ENCODE results near the gene CEMIP2. TPM values are rescaled to one million over a fixed set of nuclear protein-coding genes. Genes with fewer than 3 reads are reported as not detected.

The CEMIP2 gene
- total RNA-seq, 1 donor from 2014 or later = 139 TPM

DNA sequence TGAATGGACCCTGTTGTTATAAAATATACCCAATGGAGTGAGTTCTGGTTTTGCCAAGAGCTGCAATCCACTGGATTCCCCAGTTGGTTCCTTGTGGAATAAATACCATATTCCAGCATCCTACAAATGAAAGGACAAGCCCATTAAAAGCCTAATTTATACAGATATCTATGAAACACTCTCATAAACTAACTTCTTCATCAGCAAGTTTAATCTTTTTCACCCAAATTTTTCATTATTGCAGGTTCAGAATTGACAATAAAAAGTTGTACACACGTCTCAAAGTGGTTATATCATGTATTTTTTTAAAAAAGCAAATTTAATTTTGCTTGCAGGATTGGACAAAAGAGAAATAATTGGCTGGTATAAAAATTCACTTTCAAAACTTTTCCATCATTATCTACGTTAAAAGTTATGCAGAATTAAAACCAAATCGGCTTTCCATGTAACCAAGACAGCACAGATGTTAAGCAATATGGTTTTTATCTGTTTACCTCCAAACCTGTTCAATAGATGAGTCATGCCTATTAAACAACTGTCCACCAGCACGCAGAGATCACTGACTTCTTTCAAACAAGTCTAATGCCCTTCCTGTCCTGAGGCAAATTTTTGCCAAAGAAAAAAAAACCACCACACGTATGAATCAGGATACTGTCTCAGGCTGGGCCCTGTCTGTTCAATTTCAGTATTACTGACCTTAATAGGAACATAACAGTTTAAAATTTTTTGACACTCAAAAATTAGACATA is 42.5 kb downstream of the CEMIP2 start:
- H3K4me3 ChIP-seq (ENCODE audit: insufficient read depth, low read depth, low read length) = no peak overlapping the region
- peak; percentile 20 for FAIRE-seq
- peaks cover 34% of the 10 kb centered on the region for H3K36me3 ChIP-seq (ENCODE audit: insufficient read depth, low read length)
- peaks cover 8% of the 10 kb centered on the region for H3K4me1 ChIP-seq (ENCODE audit: insufficient read depth, low read length)
- no peak overlapping the region for H3K4me2 ChIP-seq (ENCODE audit: low read length)
- no peak overlapping the region for H3K4me3 Mint-ChIP-seq (ENCODE audit: unreplicated experiment)
- H3K27ac Mint-ChIP-seq (ENCODE audit: unreplicated experiment) = no peak overlapping the region
- H3K27me3 Mint-ChIP-seq (ENCODE audit: low read depth, unreplicated experiment) = no peaks in the 10 kb centered on the region
- peaks cover 9% of the 10 kb centered on the region for H3K36me3 Mint-ChIP-seq (ENCODE audit: low read depth, unreplicated experiment)
- TF ChIP-seq EZH2 (IDR thresholded peaks at IDR 0.05; ENCODE audit: insufficient read depth, low read length) = no peak
- TF ChIP-seq, protein P1, sequence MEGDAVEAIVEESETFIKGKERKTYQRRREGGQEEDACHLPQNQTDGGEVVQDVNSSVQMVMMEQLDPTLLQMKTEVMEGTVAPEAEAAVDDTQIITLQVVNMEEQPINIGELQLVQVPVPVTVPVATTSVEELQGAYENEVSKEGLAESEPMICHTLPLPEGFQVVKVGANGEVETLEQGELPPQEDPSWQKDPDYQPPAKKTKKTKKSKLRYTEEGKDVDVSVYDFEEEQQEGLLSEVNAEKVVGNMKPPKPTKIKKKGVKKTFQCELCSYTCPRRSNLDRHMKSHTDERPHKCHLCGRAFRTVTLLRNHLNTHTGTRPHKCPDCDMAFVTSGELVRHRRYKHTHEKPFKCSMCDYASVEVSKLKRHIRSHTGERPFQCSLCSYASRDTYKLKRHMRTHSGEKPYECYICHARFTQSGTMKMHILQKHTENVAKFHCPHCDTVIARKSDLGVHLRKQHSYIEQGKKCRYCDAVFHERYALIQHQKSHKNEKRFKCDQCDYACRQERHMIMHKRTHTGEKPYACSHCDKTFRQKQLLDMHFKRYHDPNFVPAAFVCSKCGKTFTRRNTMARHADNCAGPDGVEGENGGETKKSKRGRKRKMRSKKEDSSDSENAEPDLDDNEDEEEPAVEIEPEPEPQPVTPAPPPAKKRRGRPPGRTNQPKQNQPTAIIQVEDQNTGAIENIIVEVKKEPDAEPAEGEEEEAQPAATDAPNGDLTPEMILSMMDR (IDR thresholded peaks at IDR 0.05; ENCODE audit: insufficient read depth, low read depth, low read length) = no peak
- DNase-seq (ENCODE audit: low read depth) = peak; percentile 90
- H2AFZ ChIP-seq (ENCODE audit: low read depth, low read length) = no peak overlapping the region
- H3K9me3 Mint-ChIP-seq (ENCODE audit: unreplicated experiment) = no peaks in the 10 kb centered on the region
- H3K27ac ChIP-seq (ENCODE audit: low read depth, low read length) = peak overlapping the region; percentile 16
- H4K20me1 ChIP-seq (ENCODE audit: insufficient read depth, low read length) = no peaks in the 10 kb centered on the region
- no peak overlapping the region for H3K9ac ChIP-seq (ENCODE audit: low read length)
- no peaks in the 10 kb centered on the region for H3K27me3 ChIP-seq (ENCODE audit: insufficient read depth, low read length)
- no peaks in the 10 kb centered on the region for H3K9me3 ChIP-seq (ENCODE audit: insufficient read depth, low read depth, low read length)
- H3K4me1 Mint-ChIP-seq (ENCODE audit: low read depth, unreplicated experiment) = peaks cover 31% of the 10 kb centered on the region
- no peaks in the 10 kb centered on the region for H3K79me2 ChIP-seq (ENCODE audit: insufficient read depth, low read length)

DNA sequence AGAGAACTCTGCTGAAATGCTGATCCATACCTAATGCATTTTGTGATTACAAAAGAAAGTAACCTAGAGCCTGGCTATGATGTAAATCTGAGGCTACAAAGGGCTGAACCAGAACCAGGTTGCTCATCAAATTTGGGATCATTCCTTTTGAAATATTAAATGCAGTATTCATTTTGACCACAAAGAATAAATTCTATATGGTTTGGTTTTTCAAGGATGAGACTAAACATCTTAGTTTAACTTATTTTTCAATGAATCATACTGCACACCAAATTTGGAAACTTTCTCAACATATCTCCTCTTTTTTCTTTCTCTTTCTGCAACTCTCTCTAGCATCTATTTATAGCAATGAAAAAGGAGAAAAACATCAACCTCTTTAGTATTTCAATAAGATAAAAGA is 46.5 kb downstream of the CEMIP2 start:
- no peaks in the 10 kb centered on the region for H3K79me2 ChIP-seq (ENCODE audit: insufficient read depth, low read length)
- Mint-ChIP-seq H3K36me3 (ENCODE audit: low read depth, unreplicated experiment) (peaks cover 10% of the 10 kb centered on the region), H3K27me3 (ENCODE audit: low read depth, unreplicated experiment) (no peaks in the 10 kb centered on the region), H3K27ac (ENCODE audit: unreplicated experiment) (no peak overlapping the region), H3K9me3 (ENCODE audit: unreplicated experiment) (no peaks in the 10 kb centered on the region), H3K4me1 (ENCODE audit: low read depth, unreplicated experiment) (peaks cover 22% of the 10 kb centered on the region), H3K4me3 (ENCODE audit: unreplicated experiment) (no peak overlapping the region)
- no peak for FAIRE-seq
- H3K9ac ChIP-seq (ENCODE audit: low read length) = no peak overlapping the region
- DNase-seq (ENCODE audit: low read depth) = peak; percentile 18
- no peaks in the 10 kb centered on the region for H3K27me3 ChIP-seq (ENCODE audit: insufficient read depth, low read length)
- peaks cover 8% of the 10 kb centered on the region for H3K4me1 ChIP-seq (ENCODE audit: insufficient read depth, low read length)
- peaks cover 25% of the 10 kb centered on the region for H3K36me3 ChIP-seq (ENCODE audit: insufficient read depth, low read length)
- TF ChIP-seq, protein P1 (IDR thresholded peaks at IDR 0.05; ENCODE audit: insufficient read depth, low read depth, low read length) = no peak
- no peak for TF ChIP-seq EZH2 (IDR thresholded peaks at IDR 0.05; ENCODE audit: insufficient read depth, low read length)
- H3K9me3 ChIP-seq (ENCODE audit: insufficient read depth, low read depth, low read length) = no peaks in the 10 kb centered on the region
- H4K20me1 ChIP-seq (ENCODE audit: insufficient read depth, low read length) = no peaks in the 10 kb centered on the region
- no peak overlapping the region for H3K4me3 ChIP-seq (ENCODE audit: insufficient read depth, low read depth, low read length)
- no peak overlapping the region for H2AFZ ChIP-seq (ENCODE audit: low read depth, low read length)
- no peak overlapping the region for H3K4me2 ChIP-seq (ENCODE audit: low read length)
- H3K27ac ChIP-seq (ENCODE audit: low read depth, low read length) = no peak overlapping the region

GRCh38 chr9:71719562-71719961 is 48.8 kb downstream of the CEMIP2 start:
- Histone ChIP-seq H4K20me1 (ENCODE audit: insufficient read depth, low read length) (no peaks in the 10 kb centered on the region), H3K79me2 (ENCODE audit: insufficient read depth, low read length) (no peaks in the 10 kb centered on the region), H3K27ac (ENCODE audit: low read depth, low read length) (no peak overlapping the region), H3K4me1 (ENCODE audit: insufficient read depth, low read length) (no peaks in the 10 kb centered on the region), H3K4me2 (ENCODE audit: low read length) (no peak overlapping the region), H3K9me3 (ENCODE audit: insufficient read depth, low read depth, low read length) (no peaks in the 10 kb centered on the region), H3K27me3 (ENCODE audit: insufficient read depth, low read length) (no peaks in the 10 kb centered on the region), H3K4me3 (ENCODE audit: insufficient read depth, low read depth, low read length) (no peak overlapping the region), H3K36me3 (ENCODE audit: insufficient read depth, low read length) (peaks cover 26% of the 10 kb centered on the region), H3K9ac (ENCODE audit: low read length) (no peak overlapping the region), H2AFZ (ENCODE audit: low read depth, low read length) (no peak overlapping the region)
- FAIRE-seq (no peak), DNase-seq (ENCODE audit: low read depth) (peak; percentile 35)
- H3K9me3 Mint-ChIP-seq (ENCODE audit: unreplicated experiment) = no peaks in the 10 kb centered on the region
- H3K36me3 Mint-ChIP-seq (ENCODE audit: low read depth, unreplicated experiment) = peaks cover 10% of the 10 kb centered on the region
- no peak for TF ChIP-seq EZH2 (IDR thresholded peaks at IDR 0.05; ENCODE audit: insufficient read depth, low read length)
- TF ChIP-seq, protein P1 (IDR thresholded peaks at IDR 0.05; ENCODE audit: insufficient read depth, low read depth, low read length) = no peak
- H3K27me3 Mint-ChIP-seq (ENCODE audit: low read depth, unreplicated experiment) = no peaks in the 10 kb centered on the region
- H3K27ac Mint-ChIP-seq (ENCODE audit: unreplicated experiment) = no peak overlapping the region
- H3K4me3 Mint-ChIP-seq (ENCODE audit: unreplicated experiment) = no peak overlapping the region
- H3K4me1 Mint-ChIP-seq (ENCODE audit: low read depth, unreplicated experiment) = peaks cover 10% of the 10 kb centered on the region

All from astrocyte (in vitro differentiated cells and primary cell).